CD4-positive, alpha-beta T cell treated with Interleukin-1 beta for 1 hour (primary cell): ENCODE data around the gene TMTC4.
"Not testable (repeated sequence)": the region's sequence is repeated elsewhere in the genome, so short reads cannot be mapped to it uniquely, and the experiment has no call there.

Experiments
- DNase-seq, 2 donors: peaks; one replicate each; pipeline ENCODE4 v3.0.0-alpha.2; 2020 to 2022

TMTC4 gene, protein sequence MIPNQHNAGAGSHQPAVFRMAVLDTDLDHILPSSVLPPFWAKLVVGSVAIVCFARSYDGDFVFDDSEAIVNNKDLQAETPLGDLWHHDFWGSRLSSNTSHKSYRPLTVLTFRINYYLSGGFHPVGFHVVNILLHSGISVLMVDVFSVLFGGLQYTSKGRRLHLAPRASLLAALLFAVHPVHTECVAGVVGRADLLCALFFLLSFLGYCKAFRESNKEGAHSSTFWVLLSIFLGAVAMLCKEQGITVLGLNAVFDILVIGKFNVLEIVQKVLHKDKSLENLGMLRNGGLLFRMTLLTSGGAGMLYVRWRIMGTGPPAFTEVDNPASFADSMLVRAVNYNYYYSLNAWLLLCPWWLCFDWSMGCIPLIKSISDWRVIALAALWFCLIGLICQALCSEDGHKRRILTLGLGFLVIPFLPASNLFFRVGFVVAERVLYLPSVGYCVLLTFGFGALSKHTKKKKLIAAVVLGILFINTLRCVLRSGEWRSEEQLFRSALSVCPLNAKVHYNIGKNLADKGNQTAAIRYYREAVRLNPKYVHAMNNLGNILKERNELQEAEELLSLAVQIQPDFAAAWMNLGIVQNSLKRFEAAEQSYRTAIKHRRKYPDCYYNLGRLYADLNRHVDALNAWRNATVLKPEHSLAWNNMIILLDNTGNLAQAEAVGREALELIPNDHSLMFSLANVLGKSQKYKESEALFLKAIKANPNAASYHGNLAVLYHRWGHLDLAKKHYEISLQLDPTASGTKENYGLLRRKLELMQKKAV

DNA sequence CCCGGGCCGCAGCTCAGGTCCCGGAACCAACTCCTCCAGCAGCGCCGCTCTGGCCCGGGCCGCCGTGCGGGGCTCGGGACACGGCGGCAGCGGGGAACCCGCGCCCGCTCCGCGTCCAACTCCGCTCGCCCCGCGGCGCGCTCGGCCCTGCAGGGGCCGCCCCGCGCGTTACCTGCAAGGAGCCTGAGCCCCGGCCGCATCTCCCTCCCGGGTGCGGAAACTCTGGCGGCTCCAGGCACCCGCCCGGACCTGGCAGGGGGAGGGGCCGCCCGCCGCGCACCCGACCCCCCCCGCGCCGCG is at the start of gene TMTC4:
Gene TMTC4 (minus strand): TSS at position 224 of the 300 bp plus-strand sequence. CDS start 4,433 bp downstream, outside the sequence.
- DNase-seq: no peak

DNA sequence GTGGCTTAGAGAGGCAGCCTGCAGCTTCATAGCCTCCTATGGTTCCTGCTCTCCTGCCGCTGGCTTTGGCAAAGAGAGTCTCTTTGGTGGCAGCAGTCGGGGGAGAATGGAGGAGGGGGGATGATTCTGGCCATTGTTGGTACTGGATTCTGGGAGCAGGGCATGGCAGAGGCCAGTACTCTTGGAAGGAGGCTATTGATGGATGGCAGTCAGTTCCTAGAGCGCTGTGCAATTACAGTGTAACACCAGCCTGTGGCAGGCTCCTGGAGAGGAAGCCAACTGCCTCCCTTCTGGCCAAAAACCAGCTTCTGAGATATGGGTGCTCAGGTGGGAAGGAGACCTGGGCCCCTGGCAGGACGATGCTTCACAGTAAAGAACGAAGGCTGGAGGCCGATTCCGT is 47.9 kb upstream of the TMTC4 start:
- no peak for DNase-seq

DNA sequence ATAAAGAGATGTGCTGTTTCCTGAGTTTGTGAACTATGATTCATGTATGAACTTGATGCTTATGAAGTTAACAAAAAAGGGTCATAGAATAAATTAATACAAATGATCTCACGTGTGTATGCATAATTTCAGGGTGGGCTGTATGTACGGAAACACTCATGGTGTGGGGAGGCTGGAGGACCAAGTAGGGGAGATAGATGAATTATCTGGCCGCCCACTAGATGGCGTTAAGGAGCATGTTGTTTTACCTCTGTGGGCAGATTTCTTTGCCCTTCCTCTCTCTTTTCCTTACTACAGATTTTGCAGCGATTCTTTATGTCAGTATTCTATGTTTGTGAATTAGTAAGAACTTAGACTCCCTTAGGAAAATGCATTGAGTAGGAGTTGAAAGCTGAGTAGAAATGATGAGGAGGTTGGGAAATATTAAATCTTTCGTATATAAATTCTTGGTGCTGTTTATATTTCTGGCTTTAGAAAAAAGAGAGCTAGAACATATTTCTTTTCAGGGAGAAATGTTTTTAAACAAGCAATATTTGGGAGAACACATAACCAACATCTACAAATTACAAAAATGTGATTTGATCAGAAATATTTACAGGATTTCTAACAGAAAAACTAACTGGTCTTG is 47.4 kb upstream of the TMTC4 start:
- DNase-seq: peak; percentile 15 to 50

DNA sequence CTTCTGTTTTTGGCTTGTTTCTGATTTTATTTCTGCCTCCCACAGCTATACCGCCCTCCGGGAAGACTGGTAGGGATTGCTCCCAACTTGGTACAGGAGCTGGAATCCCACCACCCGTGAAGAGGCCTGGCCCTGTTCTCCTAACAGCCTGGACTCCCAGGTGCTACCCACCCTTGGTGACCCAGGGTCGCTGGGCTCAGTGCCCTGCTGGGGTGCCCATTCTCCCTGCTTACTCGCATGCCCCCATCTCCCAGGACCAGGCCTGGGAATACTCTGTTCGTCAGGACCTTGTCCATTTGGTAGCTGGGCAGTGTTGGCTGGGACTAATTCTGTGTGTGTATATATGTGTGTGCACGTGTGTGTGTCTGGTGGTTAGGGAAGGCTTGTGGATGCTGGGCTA is 41.0 kb upstream of the TMTC4 start:
- DNase-seq: no peak

DNA sequence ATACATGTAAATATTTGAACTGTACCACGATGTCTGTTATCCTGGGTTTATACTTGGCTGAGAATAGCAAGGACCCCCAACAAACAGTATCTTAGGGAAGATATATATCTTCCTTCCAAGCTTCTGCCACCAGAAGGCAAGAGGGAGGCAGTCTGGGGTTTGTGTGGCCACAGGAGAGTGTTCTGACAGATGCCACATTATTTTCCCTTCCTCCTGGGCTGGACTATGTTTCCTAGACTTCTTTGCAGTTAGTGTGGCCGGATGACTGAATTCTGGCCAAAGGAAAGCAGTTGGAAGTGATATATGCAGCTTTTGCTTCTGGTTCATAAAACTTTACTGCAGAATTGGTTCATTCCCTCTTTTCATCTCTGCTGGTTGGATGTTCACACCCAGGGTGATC is 39.9 kb upstream of the TMTC4 start:
- no peak for DNase-seq

DNA sequence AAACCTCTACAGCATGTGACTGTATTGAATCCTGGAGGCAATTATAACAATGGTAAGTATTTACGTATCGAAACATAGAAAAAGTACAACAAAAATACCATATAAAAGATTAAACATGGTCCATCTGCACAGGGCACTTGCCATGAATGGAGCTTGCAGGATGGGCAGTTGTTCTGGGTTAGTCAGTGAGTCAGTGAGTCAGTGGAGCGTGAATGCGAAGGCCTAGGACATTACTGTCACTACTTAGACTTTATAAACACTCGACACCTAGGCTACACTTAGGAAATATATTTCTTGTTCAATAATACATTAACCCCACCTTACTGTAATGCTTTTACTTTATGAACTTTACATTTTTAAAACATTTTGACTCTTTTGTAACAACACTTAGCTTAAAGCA is 35.6 kb upstream of the TMTC4 start:
- no peak for DNase-seq

DNA sequence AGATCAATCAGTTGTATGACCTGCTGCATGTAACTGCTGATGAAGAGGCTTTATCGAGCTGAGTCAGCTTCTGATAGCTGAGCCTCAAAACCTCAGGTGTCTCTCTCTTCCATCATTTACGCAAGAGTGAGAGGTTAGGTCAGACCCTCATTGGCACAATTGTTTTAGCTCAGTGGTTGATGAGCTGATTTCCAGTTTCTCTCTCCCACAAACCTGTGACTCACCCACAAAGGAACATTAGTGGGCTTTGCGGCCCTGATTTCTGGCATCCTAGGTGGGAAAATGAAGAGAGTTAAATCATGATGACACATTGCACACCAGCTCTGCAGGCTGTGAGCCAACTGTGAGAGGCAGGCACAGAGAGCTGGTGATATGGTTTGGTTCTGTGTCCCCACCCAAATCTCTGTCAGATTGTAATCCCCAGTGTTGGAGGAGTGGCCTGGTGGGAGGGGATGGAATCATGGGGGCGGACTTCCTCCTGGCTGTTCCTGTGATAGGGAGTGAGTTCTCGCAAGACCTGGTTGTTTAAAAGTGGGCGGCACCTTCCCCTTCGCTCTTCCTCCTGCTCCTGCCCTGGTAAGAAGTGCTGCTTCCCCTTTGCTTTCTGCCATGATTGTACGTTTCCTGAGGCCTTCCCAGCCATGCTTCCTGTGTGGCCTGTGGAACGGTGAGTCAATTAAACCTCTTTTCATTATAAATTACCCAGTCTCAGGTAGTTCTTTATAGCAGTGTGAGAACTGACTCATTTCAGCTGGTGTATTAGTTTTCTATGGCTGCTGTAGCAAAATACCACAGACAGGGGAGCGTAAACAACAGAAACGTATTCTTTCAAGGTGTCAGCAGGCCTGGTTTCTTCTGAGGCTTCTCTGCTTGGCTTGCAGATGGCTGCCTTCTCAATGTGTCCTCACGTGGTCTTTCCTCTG is 33.5 kb upstream of the TMTC4 start:
- no peak for DNase-seq

DNA sequence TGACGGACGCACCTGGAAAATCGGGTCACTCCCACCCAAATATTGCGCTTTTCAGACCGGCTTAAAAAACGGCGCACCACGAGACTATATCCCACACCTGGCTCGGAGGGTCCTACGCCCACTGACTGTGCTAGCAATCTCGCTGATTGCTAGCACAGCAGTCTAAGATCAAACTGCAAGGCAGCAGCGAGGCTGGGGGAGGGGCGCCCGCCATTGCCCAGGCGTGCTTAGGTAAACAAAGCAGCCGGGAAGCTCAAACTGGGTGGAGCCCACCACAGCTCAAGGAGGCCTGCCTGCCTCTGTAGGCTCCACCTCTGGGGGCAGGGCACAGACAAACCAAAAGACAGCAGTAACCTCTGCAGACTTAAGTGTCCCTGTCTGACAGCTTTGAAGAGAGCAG is 23.7 kb upstream of the TMTC4 start:
- DNase-seq: not testable (repeated sequence)

DNA sequence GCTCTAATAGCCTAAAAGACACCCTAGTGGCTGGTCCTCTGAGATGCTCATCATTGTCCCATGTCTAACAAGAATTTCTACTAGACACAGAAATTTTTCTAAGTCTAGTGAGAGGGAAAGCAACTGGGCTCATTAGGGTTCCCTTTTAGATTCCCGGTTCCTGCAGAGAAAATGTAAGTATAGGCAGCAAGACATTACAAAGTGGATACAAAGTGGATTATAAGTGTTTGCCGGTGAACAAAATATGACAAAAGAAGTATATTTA is 20.8 kb upstream of the TMTC4 start:
- DNase-seq: no peak

DNA sequence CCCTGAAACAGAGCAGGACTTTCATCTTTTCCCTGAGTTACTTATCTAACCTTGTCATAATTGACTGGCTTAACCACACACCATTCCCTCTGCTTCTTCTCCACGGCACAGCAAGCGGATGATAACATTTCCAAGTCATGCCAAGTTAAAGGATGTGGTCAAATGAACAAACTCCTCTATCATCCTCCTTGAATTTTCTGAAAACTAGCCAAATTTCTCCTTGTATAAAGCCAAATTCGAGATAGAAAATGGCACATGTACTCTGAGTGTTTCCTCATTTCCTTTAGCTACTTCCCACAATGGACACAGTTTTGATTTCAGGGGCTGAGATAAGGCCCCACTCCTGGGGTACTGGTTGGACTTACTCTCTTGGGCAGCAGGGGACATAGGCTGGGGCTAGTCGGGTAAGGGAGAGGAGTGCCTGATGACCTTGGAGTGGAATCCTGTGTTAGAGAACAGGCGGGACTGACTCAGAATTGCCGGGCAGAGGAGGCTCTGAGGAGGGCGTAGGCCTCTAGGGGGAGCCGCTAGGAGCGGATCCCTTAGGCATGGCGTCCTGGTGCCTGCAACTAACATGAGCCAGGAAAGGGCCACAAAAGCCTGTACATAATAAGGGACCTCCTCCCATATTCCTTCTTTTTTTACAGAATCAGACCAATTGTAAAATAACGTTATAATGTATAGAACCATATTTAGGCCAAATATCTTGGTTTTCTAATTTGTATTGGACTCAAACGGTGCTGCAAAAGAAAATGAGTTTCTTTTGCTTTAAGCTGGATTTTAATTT is 20.3 kb upstream of the TMTC4 start:
- DNase-seq: no peak

DNA sequence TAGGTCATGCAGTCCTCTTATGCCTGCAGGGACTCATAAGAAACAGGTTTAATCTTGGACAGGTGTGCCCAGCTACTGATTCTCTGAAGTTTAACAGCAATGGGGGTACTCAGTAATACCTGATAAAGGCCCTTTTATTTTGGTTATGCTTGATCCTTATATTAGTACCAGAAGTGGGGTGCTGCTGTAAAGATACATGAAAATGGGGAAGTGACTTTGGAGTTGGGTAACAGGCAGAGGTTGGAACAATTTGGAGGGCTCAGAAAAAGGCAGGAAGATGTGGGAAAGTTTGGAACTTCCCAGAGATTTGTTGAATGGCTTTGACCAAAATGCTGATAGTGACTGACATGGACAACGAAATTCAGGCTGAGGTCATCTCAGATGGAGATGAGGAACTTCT is 14.6 kb upstream of the TMTC4 start:
- no peak for DNase-seq

DNA sequence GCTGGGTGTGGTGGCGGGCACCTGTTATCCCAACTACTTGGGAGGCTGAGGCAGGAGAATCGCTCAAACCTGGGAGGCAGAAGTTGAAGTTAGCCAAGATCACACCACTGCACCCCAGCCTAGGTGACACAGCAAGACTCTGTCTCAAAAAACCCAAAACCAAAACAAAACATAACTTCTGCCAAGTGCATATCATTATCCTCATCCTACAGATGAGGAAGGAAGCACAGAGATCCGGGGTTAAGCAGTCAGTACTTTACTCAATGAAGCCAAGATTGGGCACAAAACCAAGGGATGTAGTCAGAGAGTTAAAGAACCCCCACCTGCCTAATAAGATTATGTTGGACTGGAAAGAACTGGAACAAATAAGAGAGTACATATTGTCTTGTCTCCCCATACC is 5.5 kb upstream of the TMTC4 start:
- DNase-seq: no peak

DNA sequence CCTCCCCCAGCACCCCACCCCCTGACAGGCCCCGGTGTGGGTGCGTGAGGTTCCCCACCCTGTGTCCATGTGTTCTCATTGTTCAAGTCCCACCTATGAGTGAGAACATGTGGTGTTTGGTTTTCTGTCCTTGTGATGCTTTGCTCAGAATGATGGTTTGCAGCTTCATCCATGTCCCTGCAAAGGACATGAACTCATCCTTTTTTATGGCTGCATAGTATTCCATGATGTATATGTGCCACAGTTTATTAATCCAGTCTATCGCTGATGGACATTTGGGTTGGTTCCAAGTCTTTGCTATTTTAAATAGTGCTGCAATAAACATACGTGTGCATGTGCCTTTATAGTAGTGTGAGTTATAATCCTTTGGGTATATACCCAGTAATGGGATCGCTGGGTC is 2.5 kb upstream of the TMTC4 start:
- not testable (repeated sequence) for DNase-seq

DNA sequence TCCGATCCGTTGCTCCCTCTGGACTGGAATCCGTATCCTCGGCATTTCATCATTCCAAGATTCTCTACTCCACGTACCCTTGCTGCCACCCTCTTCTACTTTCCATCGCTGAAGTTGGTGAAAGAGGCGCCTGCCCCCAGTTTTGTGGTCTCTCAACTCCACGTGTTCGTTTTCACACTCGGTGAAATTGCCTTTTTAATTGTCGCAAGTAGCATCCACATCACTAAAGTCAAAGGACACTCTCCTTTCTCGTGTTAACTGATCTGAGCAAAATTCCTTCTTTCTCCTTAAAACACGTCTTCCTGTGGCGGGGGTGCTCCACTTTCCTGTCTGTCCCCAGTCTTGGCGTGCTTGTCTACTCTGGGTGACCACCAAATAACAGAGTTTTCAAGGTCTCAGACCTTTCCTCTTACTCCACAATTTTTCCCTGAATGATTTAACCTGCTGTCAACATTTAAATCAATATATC is 1.1 kb upstream of the TMTC4 start:
- peak in 1 of 2 donors; percentile 10 for DNase-seq

DNA sequence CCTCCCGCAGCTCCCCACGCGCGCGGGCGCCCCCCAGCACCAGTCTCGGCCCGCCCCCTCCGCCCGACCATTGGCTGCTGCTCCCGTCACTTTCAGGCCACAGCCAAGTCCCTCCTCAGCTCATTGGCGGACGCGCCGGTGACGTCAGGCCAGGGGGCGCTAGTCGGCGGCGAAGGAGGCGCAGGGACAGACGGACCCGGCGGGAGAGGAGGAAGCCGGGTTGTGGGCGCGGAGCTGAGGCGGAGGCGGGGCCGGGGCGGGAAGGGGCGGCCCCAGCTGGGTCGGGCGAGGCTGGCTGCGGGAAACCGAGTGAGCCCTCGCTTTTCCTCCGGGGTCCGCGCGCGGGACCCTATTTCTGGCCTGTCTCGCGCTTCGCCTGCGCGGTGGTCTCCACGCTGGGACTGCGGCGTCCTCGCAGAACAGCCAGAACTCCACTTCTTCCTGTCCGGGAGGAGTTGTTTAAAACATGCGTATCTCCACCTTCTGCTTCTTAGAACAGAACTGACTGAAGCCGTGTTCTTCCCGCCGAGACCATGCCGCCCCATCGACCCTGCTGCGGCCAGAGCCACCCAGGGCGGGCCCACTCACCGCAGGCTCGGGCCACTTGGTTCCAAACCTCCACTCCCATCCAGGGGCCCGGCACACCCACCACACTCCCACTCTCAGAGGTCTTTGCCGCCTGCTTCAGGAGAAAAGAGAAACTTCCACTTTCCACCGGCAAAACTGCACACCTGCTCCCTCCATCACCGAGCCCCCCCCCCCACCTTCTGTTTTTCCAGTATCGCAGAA is 471 bp upstream of the TMTC4 start:
- peak; percentile 99 to 100 for DNase-seq

DNA sequence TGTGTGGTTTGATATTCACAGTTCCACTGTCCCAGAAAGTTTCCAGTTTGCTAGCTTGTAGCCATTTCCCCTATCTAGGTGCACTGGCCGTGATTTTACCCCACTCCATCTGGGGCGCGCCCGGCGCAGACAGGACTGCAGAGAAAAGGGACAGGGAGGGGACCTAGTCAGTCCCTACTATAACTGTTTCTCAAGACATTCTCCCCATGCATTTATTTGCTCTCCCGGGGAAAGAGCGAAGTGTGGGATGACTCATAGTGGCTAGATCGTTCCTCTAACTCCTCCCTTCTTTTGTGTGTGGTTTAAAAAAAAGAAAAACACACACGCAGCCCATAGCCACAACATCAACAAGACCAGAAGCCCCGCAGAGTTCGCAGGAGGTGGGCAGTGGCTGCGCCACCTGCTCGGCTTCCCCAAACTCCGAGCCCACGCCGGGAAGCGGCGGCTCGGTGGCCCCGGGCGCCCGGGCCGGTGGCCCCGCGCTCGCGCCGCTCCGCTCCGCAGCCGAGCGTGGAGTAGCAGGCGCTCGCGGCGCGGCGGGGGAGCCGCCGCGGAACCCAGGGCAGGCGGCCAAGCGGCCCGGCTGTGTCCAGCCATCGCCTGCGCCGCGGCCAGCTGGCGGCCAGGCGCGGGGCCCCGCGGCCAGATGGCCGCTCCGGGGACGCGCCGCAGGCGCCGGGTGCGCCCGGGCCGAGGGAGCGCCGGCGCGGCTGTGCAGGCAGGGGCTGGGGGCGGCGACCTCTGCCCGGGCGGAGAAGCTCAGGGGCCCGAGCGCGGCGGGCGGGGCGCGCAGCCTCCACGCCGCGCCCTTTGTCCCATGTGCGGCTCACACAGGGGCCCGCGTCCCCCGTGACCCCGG is 653 bp downstream of the TMTC4 start:
- peak; percentile 35 to 43 for DNase-seq

DNA sequence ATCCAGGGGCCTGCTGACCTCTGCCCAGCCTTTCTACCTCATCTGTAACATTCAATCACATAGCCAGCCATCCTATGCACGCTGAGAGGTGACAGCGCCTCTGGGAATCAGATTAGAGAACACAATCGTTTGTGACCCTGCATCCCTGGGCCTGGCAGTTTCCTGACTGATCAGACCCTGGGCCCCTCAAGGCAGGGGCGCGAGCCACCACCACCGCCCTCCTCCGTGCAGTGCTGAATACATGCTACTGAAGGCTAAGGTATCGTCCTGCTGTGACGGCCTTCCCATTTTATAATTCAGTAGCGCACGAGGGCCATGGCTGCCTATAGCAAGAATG is 1.3 kb downstream of the TMTC4 start:
- no peak for DNase-seq

DNA sequence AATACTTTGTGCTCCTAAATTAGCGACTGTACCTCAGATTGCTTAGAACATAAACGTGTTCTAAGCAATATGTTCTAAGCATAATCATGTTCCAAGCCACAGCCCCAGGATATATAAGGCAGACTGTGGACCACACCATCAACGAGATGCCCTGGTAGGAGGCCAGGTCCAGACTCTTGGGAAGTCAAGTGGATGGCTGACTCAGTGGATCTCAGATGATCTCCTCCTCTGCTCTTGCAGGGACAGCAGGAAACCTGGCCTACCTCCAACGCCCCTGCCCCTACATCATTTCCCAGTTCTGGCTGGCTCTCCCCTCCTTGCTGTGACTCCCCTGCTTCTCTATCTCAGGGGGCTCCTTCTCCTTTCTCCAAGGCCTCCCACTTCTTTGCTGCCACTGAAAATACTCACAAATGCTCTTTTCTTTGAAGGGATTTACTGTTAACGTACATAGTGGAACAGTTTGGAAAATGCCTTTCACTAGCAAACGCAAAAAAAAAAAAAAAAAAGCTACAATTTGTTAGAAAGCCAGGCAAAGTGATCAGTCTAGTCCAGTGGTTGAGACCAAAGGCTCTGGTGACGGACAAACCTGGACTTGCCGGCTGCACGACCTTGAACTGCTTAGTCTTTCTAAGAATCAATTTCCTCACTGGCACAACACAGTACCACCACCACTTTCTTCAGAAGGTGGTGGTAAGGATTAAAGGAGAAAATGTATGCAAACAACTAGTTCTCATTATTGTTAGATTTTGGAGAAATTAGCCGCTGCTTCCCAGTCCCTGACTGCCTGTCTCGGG is 3.0 kb downstream of the TMTC4 start:
- DNase-seq: no peak

DNA sequence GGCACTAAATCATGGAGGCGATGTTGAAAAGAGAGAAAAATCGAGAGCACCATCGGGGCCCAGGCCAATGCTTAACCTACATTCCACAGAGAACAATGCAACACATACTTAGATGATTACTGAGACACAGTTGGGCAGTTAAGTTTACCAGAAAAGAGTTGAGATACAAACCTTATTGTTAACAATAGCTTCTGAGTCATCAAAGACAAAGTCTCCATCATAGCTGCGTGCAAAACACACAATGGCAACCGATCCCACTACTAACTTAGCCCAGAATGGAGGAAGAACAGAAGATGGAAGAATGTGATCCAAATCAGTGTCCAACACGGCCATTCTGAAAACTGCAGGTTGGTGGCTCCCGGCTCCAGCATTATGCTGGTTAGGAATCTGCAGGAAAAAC is 6.2 kb downstream of the TMTC4 start:
- no peak for DNase-seq

DNA sequence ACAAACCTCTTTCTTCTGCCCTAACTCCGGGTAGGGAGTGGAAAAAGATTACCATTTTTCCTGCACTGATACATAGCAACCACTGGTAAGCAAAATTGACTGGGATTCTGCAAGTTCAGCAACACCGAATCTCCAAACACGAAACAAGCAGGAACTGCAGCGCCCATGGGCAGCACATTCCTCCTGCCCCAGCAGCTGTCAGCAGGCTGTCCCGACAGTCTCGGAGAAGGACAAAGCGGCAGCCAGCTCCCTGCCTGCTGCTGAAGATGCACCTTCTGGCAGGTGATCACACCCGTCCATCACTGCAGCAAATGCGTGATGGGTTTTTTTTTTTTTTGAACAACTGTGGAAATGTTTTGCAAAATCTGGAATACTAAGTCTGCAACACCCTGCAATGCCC is 6.7 kb downstream of the TMTC4 start:
- DNase-seq: no peak
